NCI-H1105 (cell line): ENCODE results near the gene SMAD3.
"Not testable (repeated sequence)": the region's sequence is repeated elsewhere in the genome, so short reads cannot be mapped to it uniquely, and the experiment has no call there.

Experiments used
- DNase-seq: peaks from one replicate; lab custom pipeline; 2025; lab: John Stamatoyannopoulos, UW

Gene SMAD3

DNA sequence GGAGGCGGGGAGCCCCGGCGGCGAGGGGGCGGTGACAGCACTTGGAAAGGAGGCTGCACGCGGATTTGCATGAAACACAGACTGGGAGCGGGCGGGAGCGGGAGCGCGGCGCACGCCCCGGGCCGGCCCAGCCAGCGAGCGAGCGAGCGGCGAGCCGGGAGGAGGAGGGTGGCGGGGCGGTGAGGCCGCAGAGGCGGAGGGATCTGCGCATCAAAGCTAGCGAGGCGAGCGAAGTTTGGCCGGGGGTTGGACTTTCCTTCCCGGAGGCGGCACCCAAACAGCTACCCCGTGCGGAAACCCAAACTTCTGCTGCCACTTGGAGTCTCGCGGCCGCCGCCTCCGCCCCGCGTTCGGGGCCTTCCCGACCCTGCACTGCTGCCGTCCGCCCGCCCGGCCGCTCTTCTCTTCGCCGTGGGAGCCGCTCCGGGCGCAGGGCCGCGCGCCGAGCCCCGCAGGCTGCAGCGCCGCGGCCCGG, at the start of gene SMAD3:
TSS of gene SMAD3 (plus strand) at position 72 of the 475 bp plus-strand sequence. CDS start 553 bp downstream, outside the sequence.
- DNase-seq, result peak; percentile 58

GRCh38 chr15:67017311-67017710, 48.1 kb upstream of the SMAD3 start:
- DNase-seq, result no peak

DNA sequence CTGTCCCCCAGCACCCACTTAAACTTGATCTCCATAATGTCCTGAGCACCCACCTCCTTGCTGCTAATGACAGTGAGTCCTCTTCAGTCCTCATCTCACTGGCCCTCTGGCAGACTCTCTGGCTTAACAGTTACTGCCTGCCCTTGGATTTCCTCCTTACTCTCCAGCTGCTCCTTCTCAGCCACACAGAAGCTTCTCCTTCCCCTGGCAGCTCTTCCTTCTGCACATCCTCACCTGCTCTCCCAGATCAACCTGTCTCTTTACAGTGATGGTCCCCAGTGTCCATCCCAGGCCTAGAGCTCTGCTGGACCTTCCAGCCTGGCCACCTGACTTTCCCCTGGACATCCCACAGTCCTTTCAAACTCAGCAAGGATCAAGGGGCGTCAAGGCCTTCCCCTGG, 47.4 kb upstream of the SMAD3 start:
- no peak for DNase-seq

- no peak for DNase-seq
Observed at GRCh38 chr15:67018441-67018840, 47.0 kb upstream of the SMAD3 start.

DNA sequence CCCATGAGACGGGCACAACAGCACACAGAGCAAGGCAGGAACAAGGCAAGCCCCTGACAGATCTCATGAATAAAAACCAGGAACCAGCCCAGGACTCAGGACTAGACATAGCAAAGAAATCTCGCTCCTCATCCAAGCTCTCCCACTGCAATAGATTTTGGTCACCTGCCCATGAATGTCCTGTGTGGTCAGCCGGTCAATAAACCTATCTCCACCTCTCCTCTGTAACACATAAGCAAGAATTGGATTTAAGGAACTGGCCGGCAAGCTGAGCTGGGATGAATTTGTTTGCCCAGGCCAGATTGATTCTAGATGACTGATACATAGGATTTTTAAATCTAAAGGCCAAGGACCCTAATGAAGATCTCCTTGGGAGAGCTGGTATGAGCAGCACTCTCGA, 46.3 kb upstream of the SMAD3 start:
- DNase-seq, result no peak

DNA sequence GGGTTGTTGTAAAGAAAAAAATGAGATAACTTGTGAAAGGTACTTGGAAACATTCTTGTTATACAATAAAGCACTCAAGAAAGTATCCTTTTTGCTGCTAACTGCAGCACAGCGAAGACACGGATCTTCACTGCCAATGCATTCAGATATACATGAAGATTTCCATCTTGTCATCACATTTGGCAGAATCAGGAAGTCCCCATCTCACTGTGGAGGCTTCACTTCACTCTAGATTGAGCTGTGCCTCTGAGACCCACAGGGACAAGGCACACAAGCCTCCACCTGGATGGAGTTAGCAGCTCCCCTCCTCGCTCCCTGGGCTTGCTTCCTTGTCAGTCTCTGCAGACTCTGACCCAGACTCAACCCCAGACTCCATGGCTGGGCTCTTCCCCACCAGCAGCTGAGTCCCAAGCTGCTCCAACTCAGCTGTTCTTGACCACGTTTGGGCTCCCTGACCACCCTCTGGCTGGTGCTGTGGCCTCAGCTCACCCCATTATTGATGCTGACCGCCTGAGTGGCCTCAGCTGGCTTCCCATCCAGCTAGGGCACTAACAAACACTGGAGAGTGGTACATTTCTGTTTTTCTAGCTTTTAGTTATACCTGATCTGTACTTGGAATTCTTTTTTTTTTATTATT, 45.4 kb upstream of the SMAD3 start:
- DNase-seq, result no peak

DNA sequence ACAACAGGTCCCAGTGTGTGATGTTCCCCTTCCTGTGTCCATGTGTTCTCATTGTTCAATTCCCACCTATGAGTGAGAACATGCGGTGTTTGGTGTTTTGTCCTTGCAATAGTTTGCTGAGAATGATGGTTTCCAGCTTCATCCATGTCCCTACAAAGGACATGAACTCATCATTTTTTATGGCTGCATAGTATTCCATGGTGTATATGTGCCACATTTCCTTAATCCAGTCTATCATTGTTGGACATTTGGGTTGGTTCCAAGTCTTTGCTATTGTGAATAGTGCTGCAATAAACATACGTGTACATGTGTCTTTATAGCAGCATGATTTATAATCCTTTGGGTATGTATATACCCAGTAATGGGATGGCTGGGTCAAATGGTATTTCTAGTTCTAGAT, 44.7 kb upstream of the SMAD3 start:
- not testable (repeated sequence) for DNase-seq

GRCh38 chr15:67021455-67021854, 43.9 kb upstream of the SMAD3 start:
- no peak for DNase-seq

DNA sequence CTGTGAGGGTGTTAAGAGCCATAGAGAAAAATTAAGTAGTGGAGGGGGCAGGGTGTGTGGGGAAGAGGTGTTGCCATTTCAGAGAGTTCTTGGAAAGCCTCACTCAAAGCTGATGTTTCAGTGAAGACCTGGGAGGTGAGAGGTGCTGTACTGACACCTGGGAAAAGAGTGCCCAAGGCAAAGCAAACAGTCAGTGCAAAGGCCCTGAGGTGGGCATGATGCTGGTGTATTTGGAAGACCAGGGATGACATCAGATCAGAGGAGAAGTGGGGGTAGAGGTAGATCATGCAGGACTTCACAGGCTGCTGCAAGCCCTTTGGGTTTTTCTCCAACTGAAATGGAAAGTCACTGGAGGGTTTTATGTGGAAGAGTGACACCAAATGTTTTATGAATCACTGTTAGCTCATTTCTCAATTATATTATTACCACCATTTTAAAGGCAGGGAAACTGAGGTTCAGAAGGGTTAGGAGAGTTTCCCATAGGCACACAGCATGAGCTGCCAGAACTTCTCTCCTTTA, 42.8 kb upstream of the SMAD3 start:
- DNase-seq, result no peak

GRCh38 chr15:67023517-67024313, 41.7 kb upstream of the SMAD3 start:
- DNase-seq, result no peak

- DNase-seq, result no peak
Observed at GRCh38 chr15:67024314-67024997, 40.9 kb upstream of the SMAD3 start.

- no peak for DNase-seq
Observed at GRCh38 chr15:67024998-67025368, 40.4 kb upstream of the SMAD3 start.

- DNase-seq, result no peak
Observed at GRCh38 chr15:67025719-67026609, 39.4 kb upstream of the SMAD3 start.

- DNase-seq, result no peak
Observed at GRCh38 chr15:67026610-67026967, 38.8 kb upstream of the SMAD3 start.

DNA sequence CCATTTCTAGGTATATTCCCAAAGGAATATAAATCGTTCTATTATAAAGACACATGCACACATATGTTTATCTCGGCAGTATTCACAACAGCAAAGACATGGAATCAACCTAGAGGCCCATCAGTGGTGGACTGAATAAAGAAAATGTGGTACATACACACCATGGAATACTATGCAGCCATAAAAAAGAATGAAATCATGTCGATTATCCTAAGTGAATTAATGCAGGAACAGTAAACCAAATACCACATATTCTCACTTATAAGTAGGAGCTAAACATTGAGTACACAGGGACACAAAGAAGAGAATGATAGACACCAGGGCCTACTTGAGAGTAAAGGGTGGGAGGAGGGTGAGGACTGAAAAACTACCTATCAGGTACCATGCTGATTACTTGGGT, 37.0 kb upstream of the SMAD3 start:
- not testable (repeated sequence) for DNase-seq

DNA sequence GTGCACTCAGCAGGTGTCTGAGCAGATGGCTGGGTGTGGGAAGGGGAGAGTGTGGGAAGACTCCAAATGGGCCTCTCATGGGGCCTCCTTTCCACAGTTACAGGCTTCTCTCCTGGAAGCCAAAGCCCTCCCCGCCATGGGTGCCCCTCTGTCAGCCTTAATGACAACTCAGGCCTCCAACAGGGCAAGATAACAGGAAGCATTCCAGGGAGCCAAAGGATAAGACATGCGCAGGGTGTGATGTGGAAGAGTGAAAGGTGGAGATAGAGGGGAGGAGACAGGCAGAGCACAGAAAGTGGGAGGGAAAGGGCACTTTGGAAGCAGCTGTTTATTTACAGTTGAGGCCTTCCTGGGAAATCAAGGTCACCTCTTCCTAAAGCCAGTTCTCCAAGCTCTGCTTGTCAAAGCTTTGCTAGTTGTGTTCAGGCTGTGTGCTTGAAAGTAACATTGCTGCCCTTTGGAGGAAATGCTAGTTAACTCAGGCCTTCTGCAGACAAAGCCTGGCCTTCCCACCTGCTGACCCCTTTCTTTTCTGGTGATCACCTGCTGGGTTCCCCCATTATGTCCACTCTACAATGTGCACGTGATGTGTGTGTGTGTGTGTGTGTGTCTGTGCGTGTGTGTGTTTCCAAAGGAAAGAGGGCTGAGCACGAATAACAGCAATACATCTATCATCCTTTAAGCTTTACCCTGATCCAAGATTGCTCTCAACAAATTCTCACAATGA, 35.2 kb upstream of the SMAD3 start:
- DNase-seq, result no peak

GRCh38 chr15:67031331-67031730, 34.1 kb upstream of the SMAD3 start:
- DNase-seq, result no peak

- DNase-seq, result no peak
Observed at GRCh38 chr15:67032608-67033007, 32.8 kb upstream of the SMAD3 start.

- no peak for DNase-seq
Observed at GRCh38 chr15:67033012-67033411, 32.4 kb upstream of the SMAD3 start.

- DNase-seq, result no peak
Observed at GRCh38 chr15:67033571-67034044, 31.8 kb upstream of the SMAD3 start.

- no peak for DNase-seq
Observed at GRCh38 chr15:67035886-67036285, 29.5 kb upstream of the SMAD3 start.
